Lower leg skin (tissue), 4 donors: Measurements from ENCODE around the gene CYP26C1. TPM values are rescaled to one million over a fixed set of nuclear protein-coding genes. Genes with fewer than 3 reads are reported as not detected.

Experiments used
- DNase-seq, 2 donors: peaks; one replicate each; pipeline ENCODE4 v3.0.0-alpha.2; 2019; ENCODE audit warnings: low spot score in 2 of 2
- H3K4me3 ChIP-seq: fragments of 200-600 bp; sonication (generic); 2 replicates; pipeline ENCODE4 v1.5.1; 2017; ENCODE audit warnings: mild to moderate bottlenecking, low read depth; ENCODE audit not compliant: poor library complexity, severe bottlenecking
- CTCF ChIP-seq, 3 donors: fragments of 450-650 bp; IDR thresholded peaks; one replicate each; pipeline ENCODE4 v1.5.1; 2016; ENCODE audit warnings: antibody characterized with exemption in 3 of 3, mild to moderate bottlenecking in 3 of 3, moderate library complexity in 2 of 3
- POLR2A ChIP-seq, 2 donors: fragments of 450-650 bp; IDR thresholded peaks; one replicate each; pipeline ENCODE4 v1.6.1; 2016 to 2017; ENCODE audit warnings: antibody characterized with exemption in 2 of 2, mild to moderate bottlenecking in 1 of 2, moderate library complexity in 1 of 2
- WGBS, 2 donors: methylation state at CpG; one replicate each; pipeline ENCODE4 v1.1.5; 2018; 5-methylcytosine and 5-hydroxymethylcytosine counted together
- intact Hi-C: fragments of 100-400 bp; cut with DNase I; formaldehyde crosslinking; loops from one replicate; pipeline ENCODE4 v1.15.0; 2023; ENCODE audit warnings: low total_unique reads
- total RNA-seq, 4 donors: library from RNA; depleted of rRNA; stranded (reverse); fragments of >200 nt; gene quantifications; one replicate each; pipeline ENCODE4 v1.1.0, GENCODE V29; 2016

CYP26C1 gene
- total RNA-seq, 4 donors from 2014 or later: not detected

GRCh38 chr10:93028883-93029282 lies 31.7 kb upstream of the CYP26C1 start:
- intact Hi-C loops: no loop called here
- TF ChIP-seq CTCF (IDR thresholded peaks at IDR 0.05): no peak
- TF ChIP-seq POLR2A (IDR thresholded peaks at IDR 0.05): no peak
- WGBS, 2 donors: 32 to 48% methylated on average over 2 of the region's 2 CpGs
- no peak overlapping the region for H3K4me3 ChIP-seq
- no peak for DNase-seq

GRCh38 chr10:93030409-93030808 lies 30.2 kb upstream of the CYP26C1 start:
- intact Hi-C loops: no loop called here
- TF ChIP-seq CTCF (IDR thresholded peaks at IDR 0.05): no peak
- no peak for TF ChIP-seq POLR2A (IDR thresholded peaks at IDR 0.05)
- no peak for DNase-seq
- H3K4me3 ChIP-seq: no peak overlapping the region

GRCh38 chr10:93032105-93032808 lies 28.3 kb upstream of the CYP26C1 start:
- TF ChIP-seq POLR2A (IDR thresholded peaks at IDR 0.05): no peak
- no peak for TF ChIP-seq CTCF (IDR thresholded peaks at IDR 0.05)
- intact Hi-C loops: no loop called here
- WGBS, 2 donors: 85 to 87% methylated on average over 5 of the region's 5 CpGs
- no peak for DNase-seq
- H3K4me3 ChIP-seq: no peak overlapping the region

- no peak overlapping the region for H3K4me3 ChIP-seq
- intact Hi-C loops: no loop called here
- TF ChIP-seq POLR2A (IDR thresholded peaks at IDR 0.05): no peak
- no peak for TF ChIP-seq CTCF (IDR thresholded peaks at IDR 0.05)
- no peak for DNase-seq
- 96 to 100% methylated on average over 1 of the region's 1 CpG for WGBS, 2 donors
Measured at GRCh38 chr10:93032809-93033137, 27.8 kb upstream of the CYP26C1 start.

DNA sequence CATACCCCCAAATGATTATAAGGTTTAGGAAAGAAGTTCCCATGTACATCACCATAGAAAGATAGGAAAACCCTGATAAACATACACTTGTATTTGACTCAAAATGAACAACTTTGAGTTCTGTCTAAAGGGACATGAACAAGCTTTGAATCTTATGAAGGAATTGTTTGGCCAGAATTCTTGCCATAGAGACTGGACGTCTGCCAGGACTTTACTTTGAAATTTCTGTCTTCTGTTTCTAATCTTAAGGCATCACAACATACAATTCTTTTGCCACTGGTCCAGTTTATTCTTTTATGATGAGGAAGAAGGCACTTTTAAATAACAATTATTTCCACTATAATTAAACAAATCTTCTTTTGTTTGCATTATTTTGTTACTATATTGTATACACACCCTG lies 26.2 kb upstream of the CYP26C1 start:
- intact Hi-C loops: no loop called here
- 32 to 38% methylated on average over 1 of the region's 1 CpG for WGBS, 2 donors
- H3K4me3 ChIP-seq: no peak overlapping the region
- TF ChIP-seq POLR2A (IDR thresholded peaks at IDR 0.05) (no peak), CTCF (IDR thresholded peaks at IDR 0.05) (no peak)
- no peak for DNase-seq

DNA sequence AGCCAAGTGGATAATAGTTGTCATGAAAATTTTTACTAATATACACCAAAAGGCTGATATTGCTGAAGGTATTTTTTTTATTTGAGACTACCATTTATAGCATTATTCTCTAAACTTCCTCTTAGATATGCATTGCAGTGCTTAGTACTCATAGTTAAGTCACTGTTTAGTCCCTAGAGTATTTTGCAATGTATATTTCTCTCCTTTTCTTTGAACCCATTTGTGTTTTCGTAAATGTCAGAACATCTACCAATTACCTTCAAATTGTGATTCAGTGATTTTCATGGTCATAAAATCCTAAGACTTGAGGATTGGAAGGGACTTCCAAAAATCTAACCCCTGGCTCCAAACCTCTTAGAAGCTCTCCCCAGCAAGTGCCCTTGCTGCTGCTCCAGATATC lies 21.5 kb upstream of the CYP26C1 start:
- intact Hi-C loops: no loop called here
- no peak overlapping the region for H3K4me3 ChIP-seq
- DNase-seq: no peak
- TF ChIP-seq CTCF (IDR thresholded peaks at IDR 0.05): no peak
- no peak for TF ChIP-seq POLR2A (IDR thresholded peaks at IDR 0.05)
- WGBS, 2 donors: 100% methylated on average over 1 of the region's 1 CpG
